OCI-LY3 (cell line): ENCODE results near the gene ABCC6.
"Not testable (repeated sequence)": the region's sequence is repeated elsewhere in the genome, so short reads cannot be mapped to it uniquely, and the experiment has no call there.

ENCODE experiments used
- EZH2phosphoT487 ChIP-seq: fragments of 200-600 bp; shearing (Covaris generic); IDR thresholded peaks from 2 replicates; pipeline ENCODE4 v1.6.1; 2018; ENCODE audit warnings: antibody characterized with exemption, mixed run types, low read depth
- TF ChIP-seq, protein P1 (sequence below): fragments of 200-600, 300-600 bp; sonication (generic); IDR thresholded peaks from 2 replicates; pipeline ENCODE4 v1.5.1; 2014; ENCODE audit warnings: antibody characterized with exemption, low read length, low read depth

DNA sequence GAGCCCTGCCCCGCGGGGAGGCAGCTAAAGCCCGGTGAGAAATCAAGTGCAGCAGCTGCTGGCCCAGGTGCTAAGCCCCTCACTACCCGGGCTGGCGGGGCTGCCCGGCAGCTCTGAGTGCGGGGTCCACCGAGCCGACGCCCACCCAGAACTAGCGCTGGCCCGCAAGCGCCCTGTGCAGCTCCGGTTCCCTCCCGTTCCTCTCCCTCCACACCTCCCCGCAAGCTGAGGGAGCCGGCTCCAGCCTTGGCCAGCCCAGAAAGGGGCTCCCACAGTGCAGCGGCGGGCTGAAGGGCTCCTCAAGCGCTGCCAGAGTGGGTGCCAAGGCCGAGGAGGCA is 118.5 kb downstream of the ABCC6 start:
- TF ChIP-seq, protein P1, sequence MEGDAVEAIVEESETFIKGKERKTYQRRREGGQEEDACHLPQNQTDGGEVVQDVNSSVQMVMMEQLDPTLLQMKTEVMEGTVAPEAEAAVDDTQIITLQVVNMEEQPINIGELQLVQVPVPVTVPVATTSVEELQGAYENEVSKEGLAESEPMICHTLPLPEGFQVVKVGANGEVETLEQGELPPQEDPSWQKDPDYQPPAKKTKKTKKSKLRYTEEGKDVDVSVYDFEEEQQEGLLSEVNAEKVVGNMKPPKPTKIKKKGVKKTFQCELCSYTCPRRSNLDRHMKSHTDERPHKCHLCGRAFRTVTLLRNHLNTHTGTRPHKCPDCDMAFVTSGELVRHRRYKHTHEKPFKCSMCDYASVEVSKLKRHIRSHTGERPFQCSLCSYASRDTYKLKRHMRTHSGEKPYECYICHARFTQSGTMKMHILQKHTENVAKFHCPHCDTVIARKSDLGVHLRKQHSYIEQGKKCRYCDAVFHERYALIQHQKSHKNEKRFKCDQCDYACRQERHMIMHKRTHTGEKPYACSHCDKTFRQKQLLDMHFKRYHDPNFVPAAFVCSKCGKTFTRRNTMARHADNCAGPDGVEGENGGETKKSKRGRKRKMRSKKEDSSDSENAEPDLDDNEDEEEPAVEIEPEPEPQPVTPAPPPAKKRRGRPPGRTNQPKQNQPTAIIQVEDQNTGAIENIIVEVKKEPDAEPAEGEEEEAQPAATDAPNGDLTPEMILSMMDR = not testable (repeated sequence)
- TF ChIP-seq EZH2phosphoT487 = not testable (repeated sequence)
